HT-29 (cell line): ENCODE data around the gene OR10A2. TPM values are rescaled to one million over a fixed set of nuclear protein-coding genes. Genes with fewer than 3 reads are reported as not detected.
"Not testable (repeated sequence)": the region's sequence is repeated elsewhere in the genome, so short reads cannot be mapped to it uniquely, and the experiment has no call there.

Experiments
- DNase-seq: peaks from one replicate; pipeline ENCODE4 v3.0.0-alpha.2; 2015; ENCODE audit warnings: low spot score
- total RNA-seq: library from RNA; depleted of rRNA; stranded (reverse); fragments of >200 nt; shearing (Covaris generic); gene quantifications from 2 replicates; pipeline ENCODE4 v1.2.3, GENCODE V29; 2014; rRNA removed

OR10A2 gene, protein sequence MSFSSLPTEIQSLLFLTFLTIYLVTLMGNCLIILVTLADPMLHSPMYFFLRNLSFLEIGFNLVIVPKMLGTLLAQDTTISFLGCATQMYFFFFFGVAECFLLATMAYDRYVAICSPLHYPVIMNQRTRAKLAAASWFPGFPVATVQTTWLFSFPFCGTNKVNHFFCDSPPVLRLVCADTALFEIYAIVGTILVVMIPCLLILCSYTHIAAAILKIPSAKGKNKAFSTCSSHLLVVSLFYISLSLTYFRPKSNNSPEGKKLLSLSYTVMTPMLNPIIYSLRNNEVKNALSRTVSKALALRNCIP
- not detected in 2 replicates for total RNA-seq

DNA sequence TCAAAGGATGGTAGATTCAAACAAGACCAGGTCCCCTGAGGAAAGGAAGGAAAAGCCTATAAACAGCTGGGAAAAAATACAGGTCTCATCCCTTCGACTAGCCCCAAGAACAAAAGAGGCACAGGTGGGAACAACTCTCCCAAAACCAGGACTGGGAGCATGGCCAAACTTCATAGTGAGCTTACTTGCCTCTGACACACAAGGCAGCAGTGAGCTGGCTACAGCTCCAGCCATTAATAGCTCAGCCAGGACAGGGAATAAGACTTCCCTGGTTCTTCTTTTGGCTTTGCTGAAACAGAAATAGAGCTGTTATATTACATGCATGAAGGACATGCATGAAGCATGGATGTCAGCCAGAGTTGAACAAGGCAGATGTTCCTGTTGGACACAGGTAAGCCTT, at the start of gene OR10A2:
OR10A2 (plus strand) TSS at position 97 of the 400 bp plus-strand sequence. CDS start 6,698 bp downstream, outside the sequence.
- no peak for DNase-seq

DNA sequence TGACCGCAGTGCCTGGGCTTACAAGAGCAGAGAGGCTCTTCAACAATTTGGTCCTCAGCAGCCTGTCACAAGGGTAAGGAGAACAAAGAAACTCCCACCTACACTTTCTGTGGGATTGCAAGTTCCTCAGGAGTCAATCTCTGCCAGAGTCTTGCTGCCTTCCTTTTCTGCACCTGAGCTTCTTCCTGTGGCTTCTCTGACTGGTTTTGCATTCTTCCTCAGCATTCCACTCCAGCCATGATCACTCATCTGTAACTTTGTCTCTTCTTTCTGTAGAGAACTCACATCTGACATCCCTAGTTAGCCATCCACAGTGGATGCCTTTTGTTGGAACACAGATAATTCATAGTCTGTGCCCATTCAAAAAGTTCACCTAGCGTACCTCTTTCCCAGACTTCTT, 49.2 kb upstream of the OR10A2 start:
- no peak for DNase-seq

DNA sequence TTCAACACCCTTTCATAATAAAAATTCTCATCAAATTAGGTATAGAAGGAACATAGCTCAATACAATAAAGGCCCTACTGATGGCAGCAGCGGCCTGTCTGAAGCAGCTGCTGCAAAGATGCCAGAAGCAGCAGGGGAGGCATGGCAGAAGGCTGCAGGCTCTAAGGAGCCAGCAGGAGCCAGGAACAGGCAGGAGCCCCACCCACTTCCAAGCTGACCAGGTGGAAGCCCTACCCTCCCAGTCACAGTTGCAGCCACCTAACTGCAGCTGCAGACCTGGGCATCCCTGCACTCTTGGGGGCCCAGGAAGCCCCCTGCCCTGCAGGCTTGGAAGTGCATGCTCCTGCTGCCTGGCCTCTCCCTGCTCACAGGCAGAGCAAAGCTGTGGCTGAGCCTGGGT, 45.2 kb upstream of the OR10A2 start:
- DNase-seq: peak; percentile 33

DNA sequence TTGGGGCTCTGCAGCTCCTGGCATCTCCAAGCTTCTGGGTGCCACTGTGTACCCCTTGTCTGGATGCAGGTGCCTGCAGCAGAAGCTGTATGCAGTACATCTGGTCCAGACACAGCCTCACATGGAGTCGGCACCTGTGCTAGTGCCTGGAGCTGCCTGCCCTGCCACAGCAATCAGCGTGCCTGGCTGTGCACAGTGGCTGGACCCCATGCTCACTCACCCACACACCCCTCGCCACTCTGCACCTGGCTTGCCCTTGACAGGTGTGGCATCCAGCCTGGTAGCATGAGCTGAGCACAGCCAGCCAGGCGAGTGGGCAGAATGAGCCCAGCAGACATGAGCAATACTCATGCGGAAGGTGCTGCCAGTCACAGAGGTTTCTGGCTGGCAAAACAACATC, 43.9 kb upstream of the OR10A2 start:
- no peak for DNase-seq

DNA sequence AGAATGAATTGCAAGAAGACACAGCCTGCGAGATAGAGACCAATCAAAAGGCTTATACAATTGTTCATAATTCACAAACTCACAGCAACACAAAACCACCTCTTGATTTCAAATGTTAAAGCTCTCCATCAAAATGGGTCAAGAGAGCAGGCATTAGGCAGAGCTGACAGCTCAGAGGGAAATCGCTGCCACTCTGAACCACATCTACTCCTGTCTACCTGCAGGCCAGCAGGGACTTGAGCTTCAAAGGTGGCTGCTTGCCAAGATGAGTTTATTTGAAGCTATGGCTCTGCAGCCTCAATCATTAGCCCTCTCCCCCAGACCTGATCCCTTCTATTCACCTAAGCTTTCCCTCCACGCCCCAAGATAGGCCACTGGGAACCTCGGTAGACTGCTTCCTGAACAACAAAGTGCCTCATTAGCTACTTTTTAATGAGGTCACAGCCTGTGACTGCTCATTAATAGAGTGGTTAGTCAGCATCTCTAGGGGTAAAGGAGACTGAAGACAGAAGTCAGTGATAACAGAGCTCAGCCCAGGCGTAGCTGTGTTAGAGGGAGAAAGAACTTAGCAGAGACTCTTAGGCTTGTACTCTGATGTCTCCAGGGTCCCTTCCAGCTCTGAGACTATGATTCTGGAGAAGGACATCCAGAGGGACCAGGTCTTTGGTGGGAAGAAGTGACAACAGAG, 38.6 kb upstream of the OR10A2 start:
- no peak for DNase-seq

DNA sequence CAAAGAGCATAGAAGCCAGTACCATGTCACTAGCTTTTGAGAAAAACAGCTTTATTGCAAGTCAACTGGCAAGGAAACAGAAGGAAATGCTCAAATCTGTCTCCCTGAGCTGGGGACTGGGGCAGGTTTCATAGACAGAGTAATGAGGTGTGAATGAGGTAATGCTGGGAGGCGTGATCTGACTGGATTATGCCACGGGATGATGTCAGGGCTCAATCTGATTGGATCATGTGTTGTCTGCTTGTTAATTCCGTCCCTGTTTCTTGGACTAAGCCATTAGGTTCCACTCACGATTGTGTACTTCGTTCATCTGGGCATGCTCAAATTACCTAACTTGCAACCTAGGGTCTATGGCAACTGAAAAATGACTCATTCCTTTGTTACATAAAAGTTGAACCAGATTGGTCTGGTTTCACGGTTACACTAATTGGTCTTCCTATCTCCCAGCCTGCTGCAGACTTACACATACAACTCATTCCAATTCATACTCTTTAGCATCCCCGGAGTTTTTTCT, 37.6 kb upstream of the OR10A2 start:
- no peak for DNase-seq

DNA sequence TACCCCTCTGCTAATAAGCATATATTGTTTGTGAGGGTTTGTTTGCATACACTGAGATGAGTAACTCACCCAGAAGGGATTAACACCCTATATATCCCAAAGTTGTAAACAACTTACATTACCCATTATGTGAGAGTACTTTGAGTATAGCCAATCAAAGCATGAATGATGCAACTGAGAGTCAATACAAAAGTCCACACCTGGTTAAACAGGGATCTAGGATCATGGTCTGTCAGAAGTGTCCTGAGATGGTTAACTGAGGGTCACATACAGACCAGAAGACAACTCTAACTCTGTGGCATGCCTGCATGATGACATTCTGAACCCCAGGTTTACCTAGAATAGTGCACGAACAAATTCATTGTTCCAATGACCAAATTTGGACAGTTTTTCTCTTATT, 34.8 kb upstream of the OR10A2 start:
- DNase-seq: no peak

DNA sequence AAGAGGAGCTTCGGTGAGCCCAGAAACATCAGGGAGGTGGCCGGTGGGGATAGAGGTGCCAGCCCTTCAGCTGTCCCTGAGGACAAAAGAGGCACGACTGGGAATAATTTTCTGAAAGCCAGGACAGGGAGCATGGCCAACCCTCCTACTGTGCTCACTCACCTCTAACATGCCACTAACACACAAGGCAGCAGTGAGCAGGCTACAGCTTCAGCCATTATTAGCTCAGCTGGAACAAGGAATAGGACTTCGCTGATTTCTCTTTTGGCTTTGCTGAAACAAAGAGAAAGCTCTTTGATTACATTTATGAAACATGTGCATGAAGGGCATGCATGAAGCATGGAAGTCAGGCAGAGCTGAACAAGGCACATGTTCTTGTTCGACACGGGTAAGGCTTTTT, 29.5 kb upstream of the OR10A2 start:
- DNase-seq: no peak

DNA sequence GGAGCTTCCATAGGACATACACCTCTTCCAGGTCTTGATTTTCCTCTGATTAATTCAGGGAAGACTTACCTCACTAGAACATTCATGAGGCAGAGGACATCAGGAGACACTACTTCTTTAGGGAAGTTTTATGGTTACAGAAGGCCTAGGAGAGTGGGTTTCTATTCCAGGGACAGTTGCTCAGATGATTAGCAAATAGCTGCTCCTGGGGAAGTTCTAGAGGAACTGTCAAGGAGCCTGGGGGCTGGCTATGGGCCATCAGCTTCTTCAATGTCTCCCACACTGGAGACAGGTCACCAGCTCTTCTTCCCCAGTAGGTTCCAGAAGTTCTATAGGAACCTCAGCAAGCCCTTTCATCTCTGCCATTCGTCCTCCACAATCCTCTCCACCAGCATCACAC, 28.8 kb upstream of the OR10A2 start:
- no peak for DNase-seq

DNA sequence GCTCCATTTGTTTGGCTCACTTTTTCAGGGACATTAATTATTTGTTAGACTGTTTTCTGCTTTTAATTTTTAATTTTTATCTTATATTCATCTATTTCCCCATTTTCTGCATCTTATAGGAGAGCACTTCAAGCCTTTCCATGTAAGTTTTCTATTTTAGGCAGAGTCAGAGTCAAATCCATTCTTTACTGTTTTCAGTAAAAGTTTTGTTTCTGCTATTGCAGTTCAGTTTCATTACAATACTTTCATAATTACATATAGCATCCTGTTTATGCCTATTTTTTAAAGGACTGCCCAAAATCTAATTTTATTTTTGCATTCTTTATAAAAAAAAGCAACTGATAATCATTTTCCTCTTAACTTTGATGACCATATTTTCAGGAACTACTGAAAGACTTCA, 21.2 kb upstream of the OR10A2 start:
- no peak for DNase-seq

DNA sequence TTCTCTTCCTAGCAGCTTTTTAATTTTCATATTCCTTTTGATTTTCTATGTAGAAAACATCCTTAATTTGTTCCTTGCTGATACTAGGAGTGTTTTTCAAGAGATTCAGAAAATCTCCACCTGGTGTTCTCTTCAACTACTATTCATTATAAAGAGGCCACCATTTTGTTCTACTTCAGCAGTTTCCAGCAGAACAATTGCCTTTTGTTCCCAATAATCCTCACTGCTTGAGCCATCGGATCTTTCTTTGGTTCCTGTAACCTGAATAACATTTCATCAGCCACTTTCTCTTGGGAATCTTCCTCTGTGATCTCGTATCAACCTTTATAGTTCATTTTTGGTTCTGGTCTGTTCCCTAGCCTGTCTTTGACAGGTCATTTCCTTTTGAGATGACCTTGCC, 19.2 kb upstream of the OR10A2 start:
- no peak for DNase-seq

DNA sequence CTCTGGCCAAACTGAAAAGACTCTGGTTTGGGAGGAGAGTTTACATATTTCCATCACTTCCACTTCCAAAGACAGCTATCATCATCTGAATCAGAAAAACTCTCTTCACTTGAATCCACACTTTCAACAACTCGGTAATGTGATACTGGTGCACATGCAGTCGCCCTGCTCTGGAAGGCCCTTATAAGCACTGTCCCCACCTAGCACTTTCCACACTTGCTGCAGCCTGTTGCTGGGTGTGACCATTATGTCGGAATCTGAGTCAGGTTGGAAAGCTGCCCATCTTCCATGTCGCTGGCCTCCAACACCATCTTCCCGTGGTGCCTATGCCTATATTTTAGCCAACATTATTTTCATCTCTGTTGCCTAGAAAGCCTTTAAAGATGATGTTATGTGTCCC, 18.5 kb upstream of the OR10A2 start:
- DNase-seq: no peak

DNA sequence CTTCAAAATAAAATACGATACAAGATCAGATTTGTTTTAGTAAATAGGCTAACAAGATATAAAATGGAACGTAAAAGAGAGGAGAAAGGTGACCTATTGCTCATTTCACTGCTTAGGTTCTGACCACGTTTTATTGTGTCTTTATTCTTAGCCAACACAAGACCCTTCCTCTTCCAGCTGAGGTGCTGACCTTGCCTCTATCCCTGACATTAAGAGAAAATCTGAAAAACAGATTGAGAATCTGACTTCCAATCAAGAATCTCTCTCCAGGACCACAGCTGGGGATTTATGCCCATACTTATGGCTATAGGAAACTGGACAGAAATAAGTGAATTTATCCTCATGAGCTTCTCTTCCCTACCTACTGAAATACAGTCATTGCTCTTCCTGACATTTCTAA, 17.5 kb upstream of the OR10A2 start, which contains the start of gene OR10A5:
OR10A5 (plus strand) TSS at position 301 of the 400 bp plus-strand sequence; CDS start at position 301, 0 bp downstream.
- DNase-seq: no peak

DNA sequence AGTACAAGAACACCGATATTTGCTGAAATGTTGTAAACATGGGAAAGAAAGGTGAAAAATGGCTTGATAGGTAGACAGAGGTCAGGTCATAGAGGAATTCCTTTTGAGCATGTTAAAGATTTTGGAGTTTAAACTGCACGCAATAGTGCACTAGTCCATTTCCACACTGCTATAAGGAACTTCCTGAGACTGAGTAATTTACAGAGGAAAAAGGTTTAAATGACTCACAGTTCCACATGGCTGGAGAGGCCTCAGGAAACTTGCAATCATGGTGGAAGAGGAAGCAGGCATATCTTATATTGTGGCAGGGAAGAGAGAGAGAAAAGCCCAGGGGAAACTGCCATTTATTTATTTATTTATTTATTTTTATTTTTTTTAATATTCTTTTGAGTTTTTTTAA, 12.3 kb upstream of the OR10A2 start:
- no peak for DNase-seq

DNA sequence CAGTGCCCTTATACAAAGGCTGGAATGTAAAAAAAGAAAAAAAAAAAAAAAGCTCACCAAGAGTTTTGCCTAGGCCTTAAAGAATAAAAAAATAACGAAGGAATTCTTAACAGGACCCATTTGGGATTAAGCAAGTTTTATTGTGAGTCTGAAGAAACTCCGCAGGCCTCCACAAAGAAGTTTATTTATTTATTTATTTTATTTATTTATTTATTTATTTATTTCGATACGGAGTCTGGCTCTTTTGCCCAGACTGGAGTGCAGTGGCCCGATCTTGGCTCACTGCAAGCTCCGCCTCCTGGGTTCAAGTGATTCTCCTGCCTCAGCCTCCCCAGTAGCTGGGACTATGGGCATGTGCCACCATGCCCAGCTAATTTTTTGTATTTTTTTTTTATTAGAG, 8.1 kb upstream of the OR10A2 start:
- not testable (repeated sequence) for DNase-seq

DNA sequence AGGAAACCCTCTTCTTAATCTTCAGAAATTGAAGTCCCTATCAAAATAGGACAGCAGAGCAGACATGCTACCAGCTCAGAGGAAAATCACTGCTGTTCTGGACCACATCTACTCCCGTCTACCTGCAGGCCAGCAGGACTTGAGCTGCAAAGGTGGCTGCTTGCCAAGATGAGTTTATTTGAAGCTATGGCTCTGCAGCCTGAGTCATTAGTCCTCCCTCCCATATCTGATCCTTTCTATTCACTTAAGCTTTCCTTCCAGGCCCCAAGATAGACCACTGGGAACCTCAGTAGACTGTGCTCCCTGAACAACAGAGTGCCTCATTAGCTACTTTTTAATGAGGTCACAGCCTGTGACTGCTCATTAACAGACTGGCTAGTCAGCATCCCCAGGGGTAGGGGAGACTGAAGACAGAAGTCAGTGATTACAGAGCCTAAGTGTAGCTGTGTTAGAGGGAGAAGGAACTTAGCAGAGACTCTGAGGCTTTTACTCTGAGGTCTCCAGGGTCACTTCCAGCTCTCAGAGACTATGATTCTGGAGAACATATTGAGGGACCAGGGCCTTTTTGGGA, 6.8 kb upstream of the OR10A2 start:
- peak; percentile 60 for DNase-seq

DNA sequence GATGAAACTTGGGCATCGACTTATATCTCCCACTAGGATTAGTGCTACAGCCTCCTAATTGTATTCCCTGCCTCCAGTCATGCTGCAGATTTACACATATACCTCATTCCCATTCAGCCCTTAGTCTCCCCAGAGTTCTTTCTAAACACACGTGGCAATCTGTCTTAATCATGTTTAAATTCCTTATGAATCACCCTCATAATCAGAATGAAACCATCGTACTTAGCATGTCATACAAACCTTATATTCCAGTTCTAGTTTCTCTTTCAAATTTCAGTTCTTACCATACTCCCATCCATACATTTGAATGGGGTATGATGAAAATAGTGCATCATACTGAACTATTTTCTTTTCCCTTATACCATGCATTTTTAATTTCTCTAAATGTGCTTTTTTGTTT, 6.0 kb upstream of the OR10A2 start:
- no peak for DNase-seq

DNA sequence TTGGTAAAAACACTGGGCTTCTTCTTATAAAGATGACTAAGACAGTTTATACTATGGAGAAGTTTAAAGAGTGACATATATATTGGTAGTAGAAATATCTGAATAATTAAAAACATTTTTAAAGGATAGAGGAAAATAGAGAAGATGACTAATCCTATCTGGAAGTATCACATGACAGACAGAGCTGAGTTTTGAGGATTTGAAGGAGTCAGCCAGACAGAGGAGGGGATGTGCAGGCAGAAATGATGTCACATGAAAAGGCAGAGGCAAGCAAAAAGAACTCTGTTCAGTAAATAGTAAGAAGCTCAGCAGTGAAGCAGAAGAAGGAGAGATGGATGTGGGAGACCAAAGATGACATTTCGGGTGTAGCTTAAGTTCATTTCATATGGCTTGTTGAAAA, 1.6 kb downstream of the OR10A2 start:
- no peak for DNase-seq

DNA sequence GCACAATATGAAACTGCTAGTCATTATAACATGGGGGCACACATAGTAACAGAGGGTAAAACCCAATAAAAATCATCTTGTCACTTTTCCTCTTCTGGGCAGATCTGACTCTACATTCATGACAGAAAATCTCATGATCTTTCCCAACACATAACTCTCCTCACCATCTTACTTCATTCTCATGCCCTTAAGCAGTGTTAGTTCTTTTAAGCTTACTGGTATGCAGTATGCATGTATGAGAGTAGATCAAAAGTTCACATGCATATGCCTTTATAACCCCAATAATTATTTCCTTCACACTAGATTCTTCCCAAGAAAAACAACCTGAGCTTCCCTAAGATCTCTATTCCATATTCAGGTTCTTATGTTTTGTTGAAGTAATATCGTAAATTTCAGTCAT, 8.4 kb downstream of the OR10A2 start:
- no peak for DNase-seq

DNA sequence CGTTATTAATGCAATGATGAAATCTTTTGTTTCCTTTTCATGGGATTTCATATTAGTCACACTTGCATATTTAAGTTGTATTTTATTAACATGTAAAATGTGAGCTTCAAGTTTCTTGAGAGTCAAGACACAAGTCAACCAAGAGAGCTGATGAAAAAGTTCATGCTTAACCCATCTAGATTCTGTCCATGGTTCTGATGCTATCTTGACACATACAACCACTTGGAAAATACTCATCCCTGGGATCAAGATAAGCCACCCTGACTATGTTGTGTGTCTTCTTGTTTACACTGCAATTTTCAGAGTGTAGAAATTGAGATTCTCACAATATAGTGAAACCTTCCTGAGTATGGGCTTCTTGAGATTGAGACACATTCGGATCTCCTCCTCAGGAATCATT, 12.9 kb downstream of the OR10A2 start:
- no peak for DNase-seq

DNA sequence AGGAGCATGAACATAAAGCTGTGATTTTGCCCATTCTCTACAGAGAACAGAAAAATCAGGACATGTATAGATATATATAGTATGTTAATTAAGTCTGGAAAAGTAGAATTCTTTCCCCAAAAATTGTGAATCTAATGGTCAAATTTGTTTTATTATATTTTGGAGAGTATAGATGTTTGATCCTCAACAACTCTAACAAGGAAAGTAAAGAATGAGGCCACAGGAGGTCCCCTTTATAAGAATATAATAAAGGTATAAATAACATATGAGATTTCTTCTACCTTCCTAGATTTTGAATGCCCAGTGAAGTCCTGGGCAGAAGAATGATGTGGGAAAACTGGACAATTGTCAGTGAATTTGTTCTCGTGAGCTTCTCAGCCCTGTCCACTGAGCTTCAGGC, 13.5 kb downstream of the OR10A2 start, which contains the start of gene OR10A4:
OR10A4 (plus strand) TSS at position 301 of the 400 bp plus-strand sequence; CDS start at position 324, 23 bp downstream.
- no peak for DNase-seq

DNA sequence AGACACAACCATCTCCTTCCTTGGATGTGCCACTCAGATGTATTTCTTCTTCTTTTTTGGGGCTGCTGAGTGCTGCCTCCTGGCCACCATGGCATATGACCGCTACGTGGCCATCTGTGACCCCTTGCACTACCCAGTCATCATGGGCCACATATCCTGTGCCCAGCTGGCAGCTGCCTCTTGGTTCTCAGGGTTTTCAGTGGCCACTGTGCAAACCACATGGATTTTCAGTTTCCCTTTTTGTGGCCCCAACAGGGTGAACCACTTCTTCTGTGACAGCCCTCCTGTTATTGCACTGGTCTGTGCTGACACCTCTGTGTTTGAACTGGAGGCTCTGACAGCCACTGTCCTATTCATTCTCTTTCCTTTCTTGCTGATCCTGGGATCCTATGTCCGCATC, 14.1 kb downstream of the OR10A2 start:
- no peak for DNase-seq

DNA sequence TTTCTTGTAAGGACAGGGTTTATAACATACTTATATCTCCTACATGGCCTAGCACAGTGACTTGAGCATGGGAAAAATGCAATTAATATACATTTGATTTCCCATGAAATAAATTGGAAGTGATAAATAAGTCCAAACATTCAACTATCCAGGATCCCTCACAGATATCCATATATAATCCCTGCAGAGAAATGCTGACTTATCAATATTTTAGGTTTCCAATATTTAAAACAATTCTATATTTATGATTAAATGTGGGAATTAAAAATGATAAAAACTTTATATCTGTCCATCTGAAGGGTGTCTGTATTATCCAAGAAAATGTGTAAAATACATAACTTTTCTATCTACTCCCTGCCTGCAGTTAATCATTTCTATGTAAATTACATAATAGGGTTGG, 19.9 kb downstream of the OR10A2 start:
- DNase-seq: no peak
